ENCODE data around the gene ATP9A. TPM values are rescaled to one million over a fixed set of nuclear protein-coding genes. Genes with fewer than 3 reads are reported as not detected.
A peak's percentile ranks its signal among the peaks of the same experiment; 100 is the strongest.

Gene ATP9A
- polyA plus RNA-seq, 1 of the 3 experiments (the other 2 are of a cell fraction), result 11.0 TPM

GRCh38 chr20:51800060-51800871 is 32.1 kb upstream of the ATP9A start:
- H3K9ac ChIP-seq, result peak overlapping the region; percentile 60; the same call in 1 of the 2 replicates

More at GRCh38 chr20:51800060-51800871, 32.1 kb upstream of the ATP9A start:
- peak overlapping the region; percentile 95 for H3K4me2 ChIP-seq
- ChIA-PET POLR2A (interaction anchor here (0.6 kb wide), 2 partner anchors 117 to 220 kb away, joined by 3 read pairs; no protein-coding TSS in a partner anchor), CTCF (interaction anchor here (0.6 to 5.8 kb wide), 60 partner anchors 8 to 352 kb away, joined by 3 to 59 read pairs (median 4); partner anchors contain the start of gene ATP9A)
- no peak overlapping the region; a peak in 1 of 4 replicates for H3K27ac ChIP-seq (ENCODE audit: low read depth in 2 of 2, low read length in 1 of 2)
- peaks cover 9 to 14% of the 10 kb centered on the region in 2 experiments; a peak in 2 of 4 replicates for H3K4me1 ChIP-seq (ENCODE audit: control insufficient read depth in 1 of 2, insufficient read depth in 2 of 2, low read depth in 1 of 2, low read length in 1 of 2)
- H3K79me2 ChIP-seq (ENCODE audit: insufficient read depth), result no peaks in the 10 kb centered on the region
- peaks cover 16% of the 10 kb centered on the region for H3F3A ChIP-seq (replicated peaks; ENCODE audit: insufficient read depth)
- WGBS (ENCODE audit: low lambda C conversion rate), result 2% methylated on average over 33 of the region's 44 CpGs
- peak overlapping the region; percentile 90 for H2AFZ ChIP-seq (ENCODE audit: low read depth)
- H3K27me3 ChIP-seq (ENCODE audit: insufficient read depth), result no peaks in the 10 kb centered on the region
- no peaks in the 10 kb centered on the region for H3K9me2 ChIP-seq
- peak; percentile 92 for DNase-seq
- TF ChIP-seq GABPA (IDR thresholded peaks at IDR 0.05; ENCODE audit: low read depth) (no peak), POLR2AphosphoS5 (IDR thresholded peaks at IDR 0.05; ENCODE audit: low read depth, low read length) (no peak), EP300 (IDR thresholded peaks at IDR 0.05; ENCODE audit: borderline replicate concordance in 1 of 2, low read depth in 1 of 2, low read length in 1 of 2) (no peak), TAF1 (IDR thresholded peaks at IDR 0.05; ENCODE audit: borderline replicate concordance, low read depth, low read length) (no peak), USF2 (IDR thresholded peaks at IDR 0.05; ENCODE audit: borderline replicate concordance, low read depth, low read length) (no peak), RFX5 (IDR thresholded peaks at IDR 0.05; ENCODE audit: low read length) (no peak), REST (IDR thresholded peaks at IDR 0.05; ENCODE audit: low read depth, low read length) (no peak), PBX3 (IDR thresholded peaks at IDR 0.05) (no peak), CTCF (IDR thresholded peaks at IDR 0.05) (peak; percentile 90), TEAD4 (IDR thresholded peaks at IDR 0.05; ENCODE audit: borderline replicate concordance, insufficient read depth) (no peak), RCOR1 (IDR thresholded peaks at IDR 0.05; ENCODE audit: low read length) (peak; percentile 48), FOXJ3 (CRISPR knock-in tag; IDR thresholded peaks at IDR 0.05) (no peak), MAX (IDR thresholded peaks at IDR 0.05; ENCODE audit: low read depth) (no peak), RAD21 (IDR thresholded peaks at IDR 0.05; ENCODE audit: low read length) (peak; percentile 78), SMC3 (IDR thresholded peaks at IDR 0.05; ENCODE audit: low read depth, low read length) (peak; percentile 77), MXI1 (IDR thresholded peaks at IDR 0.05; ENCODE audit: low read depth, low read length) (peak; percentile 43; the same call in 1 of the 2 replicates)
- H3K36me3 ChIP-seq (replicated peaks in 1 of 2; ENCODE audit: control insufficient read depth in 1 of 2, insufficient read depth in 2 of 2, low read length in 1 of 2), result no peaks in the 10 kb centered on the region
- H3K4me3 ChIP-seq (ENCODE audit: low read depth in 2 of 2, low read length in 1 of 2), result peak overlapping the region; percentile 62 to 67
- H3K9me3 ChIP-seq, result no peaks in the 10 kb centered on the region
- H4K20me1 ChIP-seq (ENCODE audit: insufficient read depth), result no peaks in the 10 kb centered on the region
